IMR-90 (cell line): ENCODE measurements around the gene FGF16. TPM values are rescaled to one million over a fixed set of nuclear protein-coding genes. Genes with fewer than 3 reads are reported as not detected.

Experiments used
- ATAC-seq: fragments of 200-7000 bp; cut with Tn5 transposase; 2 replicates; pipeline ENCODE4 v1.9.1; 2020; ENCODE audit warnings: low read depth, mild to moderate bottlenecking, moderate library complexity
- BruUV-seq: library from RNA; stranded (reverse); fragments of 400-500 nt; replicated peaks from 2 replicates; lab custom pipeline; 2021; lab: Mats Ljungman, UMichigan
- CTCF ChIA-PET: fragments of 300-600 bp; formaldehyde crosslinking; extraction: SDS; loops from one replicate; lab custom pipeline; 2021; ENCODE audit warnings: antibody characterized with exemption; lab: Yijun Ruan, JAX
- POLR2A ChIA-PET: fragments of 300-600 bp; sonication (Branson Sonifier 250); formaldehyde crosslinking; loops from one replicate; lab custom pipeline; 2022; ENCODE audit warnings: antibody characterized with exemption; ENCODE audit not compliant: unreplicated experiment; lab: Charles Lee
- DNase-seq: peaks from one replicate; pipeline ENCODE4 v3.0.0; 2013
- H2AFZ ChIP-seq: replicated peaks from 2 replicates; pipeline ENCODE3; 2013; ENCODE audit warnings: low read length, mild to moderate bottlenecking; ENCODE audit not compliant: poor library complexity
- H2AK5ac ChIP-seq: 2 replicates; pipeline ENCODE4 v1.6.1; 2013; ENCODE audit warnings: low read depth, low read length, inconsistent platforms
- H2AK9ac ChIP-seq: replicated peaks from 2 replicates; pipeline ENCODE3; 2013; ENCODE audit warnings: mild to moderate bottlenecking, low read depth, low read length, moderate library complexity; ENCODE audit not compliant: poor library complexity
- H2BK120ac ChIP-seq: 2 replicates; pipeline ENCODE4 v1.6.1; 2013; ENCODE audit warnings: low read depth, low read length, inconsistent platforms
- H2BK15ac ChIP-seq: 3 replicates; pipeline ENCODE4 v1.6.1; 2013; ENCODE audit warnings: low read depth, low read length, inconsistent platforms
- H2BK20ac ChIP-seq: 2 replicates; pipeline ENCODE4 v1.6.1; 2013; ENCODE audit warnings: low read depth, mild to moderate bottlenecking, inconsistent platforms, low read length, moderate library complexity
- H2BK5ac ChIP-seq: 2 replicates; pipeline ENCODE4 v1.6.1; 2013; ENCODE audit warnings: mild to moderate bottlenecking, low read depth, low read length, inconsistent platforms; ENCODE audit not compliant: poor library complexity, severe bottlenecking
- H3K14ac ChIP-seq: replicated peaks from 2 replicates; pipeline ENCODE4 v1.6.1; 2013; ENCODE audit warnings: low read depth, low read length, inconsistent platforms
- H3K18ac ChIP-seq: 2 replicates; pipeline ENCODE4 v1.6.1; 2013; ENCODE audit warnings: low read depth, low read length, control low read depth
- H3K23ac ChIP-seq: 2 replicates; pipeline ENCODE4 v1.6.1; 2013; ENCODE audit warnings: low read depth, low read length, inconsistent platforms
- H3K27ac ChIP-seq: 2 replicates; pipeline ENCODE4 v1.5.1; 2013; ENCODE audit warnings: mild to moderate bottlenecking, control low read depth, low read length; ENCODE audit not compliant: insufficient read depth
- H3K27me3 ChIP-seq: 2 replicates; pipeline ENCODE4 v1.6.1; 2013; ENCODE audit warnings: low read length; ENCODE audit not compliant: control insufficient read depth, insufficient read depth
- H3K36me3 ChIP-seq: 2 replicates; pipeline ENCODE4 v1.6.1; 2013; ENCODE audit warnings: low read length, mixed read lengths; ENCODE audit not compliant: control insufficient read depth, insufficient read depth
- H3K4ac ChIP-seq: 2 replicates; pipeline ENCODE4 v1.6.1; 2013; ENCODE audit warnings: low read depth, low read length, inconsistent platforms
- H3K4me1 ChIP-seq: 2 replicates; pipeline ENCODE4 v1.6.1; 2013; ENCODE audit warnings: low read length, mixed read lengths; ENCODE audit not compliant: control insufficient read depth, insufficient read depth
- H3K4me2 ChIP-seq: 2 replicates; pipeline ENCODE4 v1.6.1; 2013; ENCODE audit warnings: low read depth, mild to moderate bottlenecking, control low read depth, low read length, moderate library complexity
- H3K4me3 ChIP-seq: 2 replicates; pipeline ENCODE4 v1.5.1; 2013; ENCODE audit warnings: low read depth, mild to moderate bottlenecking, control low read depth, low read length, moderate library complexity; ENCODE audit not compliant: insufficient read depth
- H3K56ac ChIP-seq: 2 replicates; pipeline ENCODE4 v1.6.1; 2013; ENCODE audit warnings: low read length, inconsistent platforms; ENCODE audit not compliant: insufficient read depth; ENCODE audit errors: extremely low read depth
- H3K79me1 ChIP-seq, 2 experiments: 2 replicates each; pipeline ENCODE4 v1.6.1; 2013; ENCODE audit warnings: low read length in 2 of 2, inconsistent platforms in 1 of 2, low read depth in 1 of 2
- H3K9ac ChIP-seq: 2 replicates; pipeline ENCODE4 v1.6.1; 2013; ENCODE audit warnings: low read depth, low read length, control low read depth
- H3K9me1 ChIP-seq: 2 replicates; pipeline ENCODE4 v1.6.1; 2013; ENCODE audit warnings: low read length, inconsistent platforms; ENCODE audit not compliant: insufficient read depth
- H3K9me3 ChIP-seq: 2 replicates; pipeline ENCODE4 v1.6.1; 2013; ENCODE audit warnings: low read length; ENCODE audit not compliant: control insufficient read depth, insufficient read depth
- H4K20me1 ChIP-seq: 2 replicates; pipeline ENCODE4 v1.6.1; 2013; ENCODE audit warnings: low read length, inconsistent platforms; ENCODE audit not compliant: insufficient read depth
- H4K5ac ChIP-seq: 2 replicates; pipeline ENCODE4 v1.6.1; 2013; ENCODE audit warnings: mild to moderate bottlenecking, low read depth, low read length, control low read depth
- H4K8ac ChIP-seq, 2 experiments: 2 replicates each; pipeline ENCODE4 v1.6.1; 2013; ENCODE audit warnings: low read depth in 2 of 2, low read length in 2 of 2, control low read depth in 1 of 2, inconsistent platforms in 1 of 2
- H4K91ac ChIP-seq: 2 replicates; pipeline ENCODE4 v1.6.1; 2013; ENCODE audit warnings: low read depth, low read length, inconsistent platforms; ENCODE audit not compliant: insufficient read depth
- BHLHE40 ChIP-seq: fragments of 150-350 bp; IDR thresholded peaks from 2 replicates; pipeline ENCODE4 v1.6.1; 2016; ENCODE audit warnings: mild to moderate bottlenecking, low read depth, low read length
- CHD1 ChIP-seq: IDR thresholded peaks from 2 replicates; pipeline ENCODE4 v1.6.1; 2012; ENCODE audit warnings: low read depth, low read length, improper control_type of control experiment
- FOS ChIP-seq: fragments of 150-350 bp; IDR thresholded peaks from 2 replicates; pipeline ENCODE4 v1.6.1; 2016; ENCODE audit warnings: low read depth, low read length
- MAFK ChIP-seq: IDR thresholded peaks from 2 replicates; pipeline ENCODE4 v1.6.1; 2012; ENCODE audit warnings: low read depth, low read length, improper control_type of control experiment
- MAZ ChIP-seq: IDR thresholded peaks from 2 replicates; pipeline ENCODE4 v1.6.1; 2012; ENCODE audit warnings: low read depth, mild to moderate bottlenecking, low read length, improper control_type of control experiment, moderate library complexity, borderline replicate concordance
- MXI1 ChIP-seq: IDR thresholded peaks from 2 replicates; pipeline ENCODE4 v1.6.1; 2012; ENCODE audit warnings: low read depth, mild to moderate bottlenecking, low read length, moderate library complexity, borderline replicate concordance
- NFE2L2 ChIP-seq: fragments of 150-350 bp; IDR thresholded peaks from 2 replicates; pipeline ENCODE4 v1.6.1; 2016; ENCODE audit warnings: low read depth, mild to moderate bottlenecking, low read length
- POLR2A ChIP-seq: IDR thresholded peaks from 2 replicates; pipeline ENCODE4 v1.6.1; 2012; ENCODE audit warnings: mild to moderate bottlenecking, low read depth, low read length
- RAD21 ChIP-seq: IDR thresholded peaks from 2 replicates; pipeline ENCODE4 v1.6.1; 2012; ENCODE audit warnings: low read length, improper control_type of control experiment
- RCOR1 ChIP-seq: IDR thresholded peaks from 2 replicates; pipeline ENCODE4 v1.6.1; 2012; ENCODE audit warnings: mild to moderate bottlenecking, low read length, improper control_type of control experiment; ENCODE audit not compliant: insufficient replicate concordance
- RFX5 ChIP-seq: IDR thresholded peaks from 2 replicates; pipeline ENCODE4 v1.8.0; 2012; ENCODE audit warnings: low read depth, mild to moderate bottlenecking, low read length, moderate library complexity
- SMC3 ChIP-seq: fragments of 150-350 bp; IDR thresholded peaks from 2 replicates; pipeline ENCODE4 v1.6.1; 2016; ENCODE audit warnings: low read depth, mild to moderate bottlenecking, antibody characterized with exemption, low read length, moderate library complexity
- dilution Hi-C: fragments of 300-500 bp; cut with HindIII; formaldehyde crosslinking; loops from one replicate; pipeline ENCODE4 v1.14.3; 2018; ENCODE audit warnings: low sequenced_read_pairs; ENCODE audit not compliant: unreplicated experiment
- in situ Hi-C: fragments of 300-500 bp; cut with MboI; formaldehyde crosslinking; loops from 3 replicates; pipeline ENCODE4 v1.14.3; 2019; ENCODE audit warnings: low sequenced_read_pairs, inconsistent platforms, mixed read lengths
- intact Hi-C: fragments of 100-400 bp; cut with micrococcal nuclease; formaldehyde crosslinking; loops from 2 replicates; pipeline ENCODE4 v1.10.0; 2022
- polyA plus RNA-seq, 3 experiments: library from polyadenylated mRNA; depleted of rRNA; stranded (reverse); fragments of >200 nt; gene quantifications; 2 replicates each; pipeline ENCODE4 v1.2.3, GENCODE V29; 2012; ENCODE audit warnings: low replicate concordance in 1 of 3
- total RNA-seq: library from RNA; depleted of rRNA; stranded (reverse); fragments of >200 nt; gene quantifications from 2 replicates; pipeline ENCODE4 v1.2.3, GENCODE V29; 2012
- TF ChIP-seq, protein P1 (sequence below): fragments of 150-350 bp; IDR thresholded peaks from 2 replicates; pipeline ENCODE4 v1.6.1; 2016; ENCODE audit warnings: low read depth, mild to moderate bottlenecking, low read length, moderate library complexity, borderline replicate concordance
- TF ChIP-seq, protein P2 (sequence below): conservative IDR thresholded peaks from 2 replicates; pipeline ENCODE4 v1.5.1; 2012; ENCODE audit warnings: mild to moderate bottlenecking, low read depth, low read length, improper control_type of control experiment
- TF ChIP-seq, protein P3 (sequence below): fragments of 150-350 bp; IDR thresholded peaks from 2 replicates; pipeline ENCODE4 v1.6.1; 2017; ENCODE audit warnings: mild to moderate bottlenecking, antibody characterized with exemption, low read length, low read depth

The FGF16 gene
- total and polyA plus RNA-seq, 2 of the 4 experiments (the other 2 are of a cell fraction), result not detected

DNA sequence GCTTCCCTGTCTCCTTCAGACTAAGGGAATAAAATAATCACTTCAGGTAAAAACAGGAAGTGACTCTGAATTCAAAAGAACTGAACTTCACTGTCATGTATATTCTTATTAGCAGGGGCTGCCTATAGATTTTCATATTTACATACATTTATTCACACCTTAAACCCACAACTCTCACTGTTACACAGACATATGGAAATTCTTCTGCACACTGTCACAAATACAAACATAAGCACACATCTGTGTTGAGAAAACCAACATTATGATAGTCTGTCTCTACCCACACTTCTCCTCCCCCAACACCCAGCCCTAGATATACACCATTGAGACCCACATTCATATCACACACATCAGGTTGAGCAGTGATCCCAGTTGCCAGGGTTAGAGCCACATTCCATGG, 5.7 kb upstream of the FGF16 start:
- POLR2A ChIA-PET, result no interaction called here
- intact Hi-C loops, result loop anchor here (10.0 kb wide), 1 partner anchor 143 kb away; no protein-coding TSS in a partner anchor
- no TSS peak for BruUV-seq
- ATAC-seq (no peak), DNase-seq (no peak)
- H2BK15ac ChIP-seq, result no peak overlapping the region
- H3K14ac ChIP-seq, result no peak overlapping the region
- H3K56ac ChIP-seq, result no peak overlapping the region
- no peak overlapping the region for H2AK9ac ChIP-seq
- H3K4me3 ChIP-seq, result no peak overlapping the region
- CTCF ChIA-PET, result no interaction called here
- H4K91ac ChIP-seq, result no peak overlapping the region
- dilution Hi-C loops, result no loop called here
- no peak overlapping the region for H3K4ac ChIP-seq
- H3K4me1 ChIP-seq, result no peaks in the 10 kb centered on the region
- H3K9me3 ChIP-seq, result no peaks in the 10 kb centered on the region
- H3K79me1 ChIP-seq, result no peaks in the 10 kb centered on the region
- H3K9ac ChIP-seq, result no peak overlapping the region
- no peaks in the 10 kb centered on the region for H3K36me3 ChIP-seq
- H2BK120ac ChIP-seq, result no peak overlapping the region
- no peak for TF ChIP-seq BHLHE40
- no peak for TF ChIP-seq MAFK
- no peak for TF ChIP-seq NFE2L2
- TF ChIP-seq, protein P1, sequence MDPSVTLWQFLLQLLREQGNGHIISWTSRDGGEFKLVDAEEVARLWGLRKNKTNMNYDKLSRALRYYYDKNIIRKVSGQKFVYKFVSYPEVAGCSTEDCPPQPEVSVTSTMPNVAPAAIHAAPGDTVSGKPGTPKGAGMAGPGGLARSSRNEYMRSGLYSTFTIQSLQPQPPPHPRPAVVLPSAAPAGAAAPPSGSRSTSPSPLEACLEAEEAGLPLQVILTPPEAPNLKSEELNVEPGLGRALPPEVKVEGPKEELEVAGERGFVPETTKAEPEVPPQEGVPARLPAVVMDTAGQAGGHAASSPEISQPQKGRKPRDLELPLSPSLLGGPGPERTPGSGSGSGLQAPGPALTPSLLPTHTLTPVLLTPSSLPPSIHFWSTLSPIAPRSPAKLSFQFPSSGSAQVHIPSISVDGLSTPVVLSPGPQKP, result no peak
- no peak for TF ChIP-seq MAZ
- TF ChIP-seq FOS, result no peak
- TF ChIP-seq SMC3, result no peak
- no peak for TF ChIP-seq RFX5
- TF ChIP-seq, protein P2, sequence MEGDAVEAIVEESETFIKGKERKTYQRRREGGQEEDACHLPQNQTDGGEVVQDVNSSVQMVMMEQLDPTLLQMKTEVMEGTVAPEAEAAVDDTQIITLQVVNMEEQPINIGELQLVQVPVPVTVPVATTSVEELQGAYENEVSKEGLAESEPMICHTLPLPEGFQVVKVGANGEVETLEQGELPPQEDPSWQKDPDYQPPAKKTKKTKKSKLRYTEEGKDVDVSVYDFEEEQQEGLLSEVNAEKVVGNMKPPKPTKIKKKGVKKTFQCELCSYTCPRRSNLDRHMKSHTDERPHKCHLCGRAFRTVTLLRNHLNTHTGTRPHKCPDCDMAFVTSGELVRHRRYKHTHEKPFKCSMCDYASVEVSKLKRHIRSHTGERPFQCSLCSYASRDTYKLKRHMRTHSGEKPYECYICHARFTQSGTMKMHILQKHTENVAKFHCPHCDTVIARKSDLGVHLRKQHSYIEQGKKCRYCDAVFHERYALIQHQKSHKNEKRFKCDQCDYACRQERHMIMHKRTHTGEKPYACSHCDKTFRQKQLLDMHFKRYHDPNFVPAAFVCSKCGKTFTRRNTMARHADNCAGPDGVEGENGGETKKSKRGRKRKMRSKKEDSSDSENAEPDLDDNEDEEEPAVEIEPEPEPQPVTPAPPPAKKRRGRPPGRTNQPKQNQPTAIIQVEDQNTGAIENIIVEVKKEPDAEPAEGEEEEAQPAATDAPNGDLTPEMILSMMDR, result no peak
- no peak for TF ChIP-seq CHD1
- no peak for TF ChIP-seq MXI1
- no peak for TF ChIP-seq RAD21
- TF ChIP-seq RCOR1, result no peak
- TF ChIP-seq POLR2A, result no peak
- TF ChIP-seq, protein P3, sequence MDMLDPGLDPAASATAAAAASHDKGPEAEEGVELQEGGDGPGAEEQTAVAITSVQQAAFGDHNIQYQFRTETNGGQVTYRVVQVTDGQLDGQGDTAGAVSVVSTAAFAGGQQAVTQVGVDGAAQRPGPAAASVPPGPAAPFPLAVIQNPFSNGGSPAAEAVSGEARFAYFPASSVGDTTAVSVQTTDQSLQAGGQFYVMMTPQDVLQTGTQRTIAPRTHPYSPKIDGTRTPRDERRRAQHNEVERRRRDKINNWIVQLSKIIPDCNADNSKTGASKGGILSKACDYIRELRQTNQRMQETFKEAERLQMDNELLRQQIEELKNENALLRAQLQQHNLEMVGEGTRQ, result no peak
- H2BK20ac ChIP-seq, result no peak overlapping the region
- in situ Hi-C loops, result no loop called here
- H2AFZ ChIP-seq, result no peak overlapping the region
- H3K9me1 ChIP-seq, result no peaks in the 10 kb centered on the region
- H3K27ac ChIP-seq, result no peak overlapping the region
- no peak overlapping the region for H3K4me2 ChIP-seq
- H3K18ac ChIP-seq, result no peak overlapping the region
- no peaks in the 10 kb centered on the region for H4K20me1 ChIP-seq
- no peak overlapping the region for H4K8ac ChIP-seq
- no peak overlapping the region for H2AK5ac ChIP-seq
- peaks cover 7% of the 10 kb centered on the region for H3K27me3 ChIP-seq
- H2BK5ac ChIP-seq, result no peak overlapping the region
- H4K5ac ChIP-seq, result no peak overlapping the region
- no peak overlapping the region for H3K23ac ChIP-seq
